Suppressor macrophage treated with lipopolysaccharide for 4 hours (primary cell): ENCODE data around the gene IL17D.
"Not testable (repeated sequence)": the region's sequence is repeated elsewhere in the genome, so short reads cannot be mapped to it uniquely, and the experiment has no call there.

ENCODE experiments used
- DNase-seq: peaks from one replicate; pipeline ENCODE4 v3.0.0-alpha.2; 2020

IL17D gene

DNA sequence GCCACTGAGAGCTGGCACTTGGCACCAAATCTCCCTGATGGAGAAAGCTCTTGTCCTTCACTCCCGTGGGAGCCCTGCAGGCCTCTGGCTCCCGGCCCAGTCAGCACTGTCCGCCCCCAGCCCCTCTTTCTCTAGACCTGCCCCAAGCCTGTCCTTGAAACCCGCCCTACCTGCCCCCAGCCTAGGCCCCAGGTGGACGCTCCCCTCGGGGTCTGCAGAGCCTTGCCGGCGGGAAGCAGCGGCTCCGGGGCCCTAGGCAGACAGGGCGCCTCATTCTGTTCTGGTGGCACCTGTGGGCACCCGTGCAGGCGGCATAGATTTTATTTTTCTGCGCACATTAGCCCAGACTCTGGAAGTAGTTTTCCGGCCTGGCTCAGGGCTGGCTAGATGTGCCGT is 17.6 kb downstream of the IL17D start:
- no peak for DNase-seq

DNA sequence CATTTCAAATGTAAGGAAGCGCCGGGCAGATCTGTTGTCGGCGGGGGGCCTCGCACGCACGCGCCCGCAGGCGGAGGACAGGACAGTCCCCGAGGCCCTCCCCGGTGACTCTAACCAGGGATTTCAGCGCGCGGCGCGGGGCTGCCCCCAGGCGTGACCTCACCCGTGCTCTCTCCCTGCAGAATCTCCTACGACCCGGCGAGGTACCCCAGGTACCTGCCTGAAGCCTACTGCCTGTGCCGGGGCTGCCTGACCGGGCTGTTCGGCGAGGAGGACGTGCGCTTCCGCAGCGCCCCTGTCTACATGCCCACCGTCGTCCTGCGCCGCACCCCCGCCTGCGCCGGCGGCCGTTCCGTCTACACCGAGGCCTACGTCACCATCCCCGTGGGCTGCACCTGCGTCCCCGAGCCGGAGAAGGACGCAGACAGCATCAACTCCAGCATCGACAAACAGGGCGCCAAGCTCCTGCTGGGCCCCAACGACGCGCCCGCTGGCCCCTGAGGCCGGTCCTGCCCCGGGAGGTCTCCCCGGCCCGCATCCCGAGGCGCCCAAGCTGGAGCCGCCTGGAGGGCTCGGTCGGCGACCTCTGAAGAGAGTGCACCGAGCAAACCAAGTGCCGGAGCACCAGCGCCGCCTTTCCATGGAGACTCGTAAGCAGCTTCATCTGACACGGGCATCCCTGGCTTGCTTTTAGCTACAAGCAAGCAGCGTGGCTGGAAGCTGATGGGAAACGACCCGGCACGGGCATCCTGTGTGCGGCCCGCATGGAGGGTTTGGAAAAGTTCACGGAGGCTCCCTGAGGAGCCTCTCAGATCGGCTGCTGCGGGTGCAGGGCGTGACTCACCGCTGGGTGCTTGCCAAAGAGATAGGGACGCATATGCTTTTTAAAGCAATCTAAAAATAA is 18.2 kb downstream of the IL17D start:
- no peak for DNase-seq

GRCh38 chr13:20727856-20728255 is 24.4 kb downstream of the IL17D start:
- DNase-seq: no peak

- no peak for DNase-seq
Observed at GRCh38 chr13:20728579-20729311, 25.2 kb downstream of the IL17D start.

- DNase-seq: no peak
Observed at GRCh38 chr13:20729633-20730585, 26.4 kb downstream of the IL17D start.

DNA sequence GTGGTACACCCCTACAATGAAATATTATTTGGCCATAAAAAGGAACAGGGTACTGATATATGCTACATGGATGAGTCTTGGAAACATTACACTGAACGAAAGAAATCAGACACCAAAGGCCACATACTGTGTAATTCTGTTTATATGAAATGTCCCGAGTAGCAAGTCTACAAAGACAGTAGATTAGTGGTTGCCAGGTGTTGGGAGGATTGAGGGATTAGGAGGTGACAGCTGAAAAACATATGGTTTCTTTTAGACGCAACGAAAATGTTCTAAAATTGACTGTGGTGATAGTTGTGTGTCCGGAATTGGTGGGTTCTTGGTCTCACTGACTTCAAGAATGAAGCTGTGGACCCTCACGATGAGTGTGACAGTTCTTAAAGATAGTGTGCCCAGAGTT is 35.1 kb downstream of the IL17D start:
- no peak for DNase-seq

DNA sequence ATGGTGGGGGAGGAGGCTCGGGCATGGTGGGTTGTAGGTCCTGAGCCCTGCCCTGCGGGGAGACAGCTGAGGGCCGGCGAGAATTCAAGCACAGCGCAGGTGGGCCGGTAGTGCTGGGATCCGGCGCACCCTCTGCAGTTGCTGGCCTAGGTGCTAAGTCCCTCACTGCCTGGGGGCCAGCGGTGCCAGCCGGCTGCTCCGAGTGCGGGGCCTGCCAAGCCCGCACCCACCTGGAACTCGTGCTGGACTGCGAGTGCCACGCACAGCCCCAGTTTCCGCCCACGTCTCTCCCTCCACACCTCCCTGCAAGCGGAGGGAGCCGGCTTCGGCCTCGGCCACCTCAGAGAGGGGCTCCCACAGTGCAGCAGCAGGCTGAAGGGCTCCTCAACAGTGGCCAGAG is 36.5 kb downstream of the IL17D start:
- no peak for DNase-seq

- DNase-seq: not testable (repeated sequence)
Observed at GRCh38 chr13:20743830-20744404, 40.4 kb downstream of the IL17D start.

DNA sequence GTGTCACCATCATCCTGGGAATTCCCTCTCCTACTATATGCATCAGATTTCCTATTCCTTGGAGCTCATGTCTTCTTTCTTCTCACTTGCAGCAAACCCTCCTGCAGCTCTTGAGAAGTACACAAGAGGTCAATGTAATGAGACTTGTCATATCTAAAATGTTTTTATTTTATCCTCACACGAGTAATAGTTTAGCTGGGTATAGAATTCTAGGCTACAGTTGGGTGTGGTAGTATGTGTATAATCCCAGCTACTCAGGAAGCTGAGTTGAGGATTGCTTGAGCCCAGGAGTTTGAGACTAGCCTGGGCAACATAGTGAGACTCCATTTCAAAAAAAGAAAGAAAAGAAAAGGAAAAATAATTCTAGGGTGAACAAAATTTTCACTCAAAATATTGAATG is 45.9 kb downstream of the IL17D start:
- no peak for DNase-seq

- DNase-seq: no peak
Observed at GRCh38 chr13:20754009-20754408, 50.5 kb downstream of the IL17D start.

- DNase-seq: no peak
Observed at GRCh38 chr13:20760872-20761271, 57.4 kb downstream of the IL17D start.

- no peak for DNase-seq
Observed at GRCh38 chr13:20767309-20767943, 63.9 kb downstream of the IL17D start.

GRCh38 chr13:20769091-20769490 is 65.6 kb downstream of the IL17D start:
- no peak for DNase-seq

- no peak for DNase-seq
Observed at GRCh38 chr13:20769834-20770233, 66.3 kb downstream of the IL17D start.
